ENCODE results near the gene PTPRE.

PTPRE gene

DNA sequence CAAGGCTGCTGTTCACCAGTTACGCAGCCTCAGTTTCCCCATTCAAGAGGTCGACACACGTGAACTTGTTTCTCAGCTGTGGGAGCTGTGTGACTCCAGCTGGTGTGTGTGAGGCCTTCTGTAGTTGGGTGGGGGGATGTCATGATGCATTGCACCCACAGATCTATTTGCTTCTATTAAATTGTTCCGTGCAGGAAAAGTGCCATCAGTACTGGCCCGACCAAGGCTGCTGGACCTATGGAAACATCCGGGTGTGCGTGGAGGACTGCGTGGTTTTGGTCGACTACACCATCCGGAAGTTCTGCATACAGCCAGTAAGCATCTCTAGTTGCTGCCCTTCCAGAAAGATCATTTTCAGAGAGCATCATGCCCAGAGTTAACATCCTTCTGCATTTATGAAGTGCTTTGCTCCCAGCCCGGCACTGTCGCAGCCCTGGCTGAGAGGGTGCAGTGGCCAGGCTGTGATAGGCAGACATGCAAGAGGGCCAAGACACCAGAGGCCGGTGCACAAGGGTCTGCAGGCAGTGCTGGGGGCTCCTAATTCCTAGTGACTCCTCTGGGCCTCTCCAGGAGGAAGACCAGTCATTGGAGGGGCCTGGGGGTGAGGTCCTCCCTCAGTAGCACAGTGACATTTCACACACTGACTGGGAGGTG, 159.1 kb downstream of the PTPRE start:
- Histone ChIP-seq H3K9ac (ENCODE audit: low read length) (no peak overlapping the region), H3K4me3 (ENCODE audit: low read depth in 1 of 2, low read length in 2 of 2) (no peak overlapping the region), H3K27me3 (ENCODE audit: control insufficient read depth in 1 of 2, insufficient read depth in 2 of 2, low read length in 2 of 2) (no peaks in the 10 kb centered on the region), H3K27ac (ENCODE audit: low read depth, low read length) (no peak overlapping the region), H3K9me3 (ENCODE audit: low read length) (no peaks in the 10 kb centered on the region), H3K4me1 (ENCODE audit: insufficient read depth, low read length) (peaks cover 19% of the 10 kb centered on the region), H3K36me3 (ENCODE audit: insufficient read depth, low read length) (peaks cover 13% of the 10 kb centered on the region)

DNA sequence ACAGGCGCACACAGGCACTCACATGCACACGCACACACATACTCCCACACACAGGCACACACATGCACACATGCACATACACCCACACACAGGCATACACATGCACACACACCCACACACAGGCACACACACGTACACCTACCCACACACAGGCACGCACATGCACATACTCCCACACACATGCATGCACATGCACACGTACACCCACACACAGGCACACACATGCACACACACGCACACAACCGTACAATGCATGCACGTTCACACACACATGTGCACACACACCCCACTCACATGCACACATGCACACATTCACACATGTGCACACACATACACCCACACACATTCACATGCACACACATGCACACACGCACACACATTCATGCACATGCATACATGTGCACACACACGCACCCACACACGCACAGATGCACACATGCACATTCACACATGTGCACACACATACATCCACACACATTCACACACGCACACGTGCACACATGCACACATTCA, 160.0 kb downstream of the PTPRE start:
- H3K36me3 ChIP-seq (ENCODE audit: insufficient read depth, low read length): peaks cover 13% of the 10 kb centered on the region

GRCh38 chr10:128067691-128068397, 160.9 kb downstream of the PTPRE start:
- Histone ChIP-seq H3K4me1 (ENCODE audit: insufficient read depth, low read length) (peaks cover 19% of the 10 kb centered on the region), H3K4me3 (ENCODE audit: low read depth in 1 of 2, low read length in 2 of 2) (no peak overlapping the region), H3K27ac (ENCODE audit: low read depth, low read length) (no peak overlapping the region), H3K9ac (ENCODE audit: low read length) (no peak overlapping the region), H3K27me3 (ENCODE audit: control insufficient read depth in 1 of 2, insufficient read depth in 2 of 2, low read length in 2 of 2) (no peaks in the 10 kb centered on the region), H3K36me3 (ENCODE audit: insufficient read depth, low read length) (peaks cover 13% of the 10 kb centered on the region), H3K9me3 (ENCODE audit: low read length) (no peaks in the 10 kb centered on the region)

More for the DNA sequence above, 160.0 kb downstream of the PTPRE start:
- H3K9me3 ChIP-seq (ENCODE audit: low read length): no peaks in the 10 kb centered on the region
- no peak overlapping the region for H3K27ac ChIP-seq (ENCODE audit: low read depth, low read length)
- H3K4me1 ChIP-seq (ENCODE audit: insufficient read depth, low read length): peaks cover 19% of the 10 kb centered on the region
- no peaks in the 10 kb centered on the region for H3K27me3 ChIP-seq (ENCODE audit: control insufficient read depth in 1 of 2, insufficient read depth in 2 of 2, low read length in 2 of 2)
- H3K9ac ChIP-seq (ENCODE audit: low read length): no peak overlapping the region
- H3K4me3 ChIP-seq (ENCODE audit: low read depth in 1 of 2, low read length in 2 of 2): no peak overlapping the region

DNA sequence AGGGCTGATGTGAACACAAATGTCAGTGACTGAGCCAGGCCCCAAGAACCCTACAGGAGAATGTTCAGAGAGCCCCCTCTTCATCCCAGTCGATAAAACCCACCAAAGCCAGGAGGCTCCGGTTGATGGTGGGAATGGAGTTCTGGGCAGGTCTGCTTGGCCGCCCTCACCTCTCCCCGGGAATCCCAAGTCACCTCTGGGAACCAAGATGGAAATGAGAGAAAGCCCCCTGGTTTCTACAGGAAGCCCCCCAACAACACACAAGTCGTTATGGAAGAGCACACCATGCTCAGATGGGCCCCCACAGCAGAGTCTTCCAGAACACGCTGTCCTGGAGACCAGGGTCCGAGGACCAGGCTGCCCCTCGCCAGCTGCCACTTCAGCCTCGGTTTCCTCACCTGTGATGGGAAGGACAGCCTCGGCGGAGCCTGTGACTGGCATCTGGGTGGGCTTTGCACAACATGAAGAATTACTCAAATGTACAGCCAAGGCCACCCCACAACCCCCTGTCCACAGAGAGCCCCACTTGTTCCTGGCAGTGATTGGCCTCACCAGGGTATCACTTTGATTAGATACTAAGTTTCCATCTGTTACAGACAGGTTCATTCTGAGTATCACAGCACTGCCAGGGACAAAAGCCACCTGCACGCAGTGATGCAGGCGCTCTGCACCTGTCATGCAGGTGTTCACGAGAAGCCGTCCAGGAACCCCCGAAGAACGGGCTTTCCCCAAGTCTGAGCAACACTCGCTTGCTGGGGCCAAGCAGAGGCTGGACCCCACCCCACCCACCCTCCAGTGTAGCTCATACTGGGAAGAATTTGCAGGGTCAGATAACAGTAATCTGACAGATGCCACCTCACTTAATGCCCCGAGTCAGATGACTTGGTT, 161.7 kb downstream of the PTPRE start:
- Histone ChIP-seq H3K36me3 (ENCODE audit: insufficient read depth, low read length) (peaks cover 13% of the 10 kb centered on the region), H3K27ac (ENCODE audit: low read depth, low read length) (no peak overlapping the region), H3K4me1 (ENCODE audit: insufficient read depth, low read length) (peaks cover 18% of the 10 kb centered on the region), H3K4me3 (ENCODE audit: low read depth in 1 of 2, low read length in 2 of 2) (no peak overlapping the region), H3K27me3 (ENCODE audit: control insufficient read depth in 1 of 2, insufficient read depth in 2 of 2, low read length in 2 of 2) (no peaks in the 10 kb centered on the region), H3K9me3 (ENCODE audit: low read length) (no peaks in the 10 kb centered on the region), H3K9ac (ENCODE audit: low read length) (no peak overlapping the region)

GRCh38 chr10:128069351-128070051, 162.6 kb downstream of the PTPRE start:
- no peak overlapping the region for H3K9ac ChIP-seq (ENCODE audit: low read length)
- no peak overlapping the region for H3K27ac ChIP-seq (ENCODE audit: low read depth, low read length)
- H3K27me3 ChIP-seq (ENCODE audit: control insufficient read depth in 1 of 2, insufficient read depth in 2 of 2, low read length in 2 of 2): no peaks in the 10 kb centered on the region
- H3K9me3 ChIP-seq (ENCODE audit: low read length): no peaks in the 10 kb centered on the region
- peaks cover 11% of the 10 kb centered on the region for H3K4me1 ChIP-seq (ENCODE audit: insufficient read depth, low read length)
- peaks cover 13% of the 10 kb centered on the region for H3K36me3 ChIP-seq (ENCODE audit: insufficient read depth, low read length)
- H3K4me3 ChIP-seq (ENCODE audit: low read depth in 1 of 2, low read length in 2 of 2): no peak overlapping the region

DNA sequence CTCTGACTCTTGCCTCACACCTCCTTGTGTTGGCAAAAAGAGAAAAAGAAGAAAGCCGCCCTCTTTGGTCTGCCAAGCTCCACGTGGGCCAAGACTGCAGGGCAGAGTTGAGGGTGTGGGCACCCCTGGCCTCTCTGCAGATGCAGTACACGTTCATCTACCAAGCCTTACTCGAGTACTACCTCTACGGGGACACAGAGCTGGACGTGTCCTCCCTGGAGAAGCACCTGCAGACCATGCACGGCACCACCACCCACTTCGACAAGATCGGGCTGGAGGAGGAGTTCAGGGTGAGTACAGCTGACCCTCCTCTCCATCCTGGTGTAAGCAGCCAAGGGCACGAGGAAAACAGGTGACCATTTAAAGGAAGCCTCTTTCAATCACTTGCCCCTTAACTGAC, 163.3 kb downstream of the PTPRE start:
- Histone ChIP-seq H3K36me3 (ENCODE audit: insufficient read depth, low read length) (peaks cover 13% of the 10 kb centered on the region), H3K9me3 (ENCODE audit: low read length) (no peaks in the 10 kb centered on the region), H3K27ac (ENCODE audit: low read depth, low read length) (no peak overlapping the region), H3K4me3 (ENCODE audit: low read depth in 1 of 2, low read length in 2 of 2) (no peak overlapping the region), H3K4me1 (ENCODE audit: insufficient read depth, low read length) (peaks cover 7% of the 10 kb centered on the region), H3K27me3 (ENCODE audit: control insufficient read depth in 1 of 2, insufficient read depth in 2 of 2, low read length in 2 of 2) (no peaks in the 10 kb centered on the region), H3K9ac (ENCODE audit: low read length) (no peak overlapping the region)

DNA sequence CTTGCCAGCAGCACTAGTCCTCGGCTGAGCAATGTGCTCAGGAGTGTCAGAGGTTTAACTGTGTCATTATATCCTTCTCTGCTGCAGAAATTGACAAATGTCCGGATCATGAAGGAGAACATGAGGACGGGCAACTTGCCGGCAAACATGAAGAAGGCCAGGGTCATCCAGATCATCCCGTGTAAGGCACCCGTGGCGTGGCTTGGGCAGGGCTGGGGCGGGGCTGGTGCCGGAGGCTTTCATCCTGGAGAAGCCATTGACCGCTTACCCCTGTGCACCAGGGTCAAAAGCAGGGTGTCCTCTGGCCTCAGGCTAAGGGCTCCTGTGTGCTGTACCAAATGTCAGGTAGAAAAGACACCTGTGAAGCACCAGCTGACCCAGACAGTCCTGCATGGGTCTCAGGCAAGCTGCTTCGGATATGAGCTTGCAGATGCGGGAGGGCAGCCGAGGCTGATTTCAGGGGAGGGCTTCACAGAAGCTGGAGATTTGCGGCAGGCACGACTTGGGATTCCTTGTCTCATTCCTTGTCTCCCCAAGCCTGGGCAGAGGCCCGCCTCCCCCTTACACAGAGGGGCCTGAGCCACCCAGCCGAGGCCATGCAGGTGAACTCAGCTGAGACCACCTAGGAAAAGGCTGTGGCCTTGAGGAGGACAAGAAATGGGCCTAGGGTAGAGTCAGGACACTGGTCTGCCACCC, 164.0 kb downstream of the PTPRE start:
- no peaks in the 10 kb centered on the region for H3K9me3 ChIP-seq (ENCODE audit: low read length)
- no peaks in the 10 kb centered on the region for H3K4me1 ChIP-seq (ENCODE audit: insufficient read depth, low read length)
- peaks cover 13% of the 10 kb centered on the region for H3K36me3 ChIP-seq (ENCODE audit: insufficient read depth, low read length)
- no peaks in the 10 kb centered on the region for H3K27me3 ChIP-seq (ENCODE audit: control insufficient read depth in 1 of 2, insufficient read depth in 2 of 2, low read length in 2 of 2)
- H3K4me3 ChIP-seq (ENCODE audit: low read depth in 1 of 2, low read length in 2 of 2): no peak overlapping the region
- no peak overlapping the region for H3K27ac ChIP-seq (ENCODE audit: low read depth, low read length)
- H3K9ac ChIP-seq (ENCODE audit: low read length): no peak overlapping the region

GRCh38 chr10:128071417-128071782, 164.5 kb downstream of the PTPRE start:
- no peaks in the 10 kb centered on the region for H3K27me3 ChIP-seq (ENCODE audit: control insufficient read depth in 1 of 2, insufficient read depth in 2 of 2, low read length in 2 of 2)
- peaks cover 13% of the 10 kb centered on the region for H3K36me3 ChIP-seq (ENCODE audit: insufficient read depth, low read length)
- no peak overlapping the region for H3K9ac ChIP-seq (ENCODE audit: low read length)
- H3K4me3 ChIP-seq (ENCODE audit: low read depth in 1 of 2, low read length in 2 of 2): no peak overlapping the region
- H3K4me1 ChIP-seq (ENCODE audit: insufficient read depth, low read length): no peaks in the 10 kb centered on the region
- H3K9me3 ChIP-seq (ENCODE audit: low read length): no peaks in the 10 kb centered on the region
- no peak overlapping the region for H3K27ac ChIP-seq (ENCODE audit: low read depth, low read length)

- H3K4me1 ChIP-seq (ENCODE audit: insufficient read depth, low read length): no peaks in the 10 kb centered on the region
- no peak overlapping the region for H3K9ac ChIP-seq (ENCODE audit: low read length)
- no peaks in the 10 kb centered on the region for H3K9me3 ChIP-seq (ENCODE audit: low read length)
- H3K36me3 ChIP-seq (ENCODE audit: insufficient read depth, low read length): peaks cover 10% of the 10 kb centered on the region
- H3K27me3 ChIP-seq (ENCODE audit: control insufficient read depth in 1 of 2, insufficient read depth in 2 of 2, low read length in 2 of 2): no peaks in the 10 kb centered on the region
- H3K4me3 ChIP-seq (ENCODE audit: low read depth in 1 of 2, low read length in 2 of 2): no peak overlapping the region
- no peak overlapping the region for H3K27ac ChIP-seq (ENCODE audit: low read depth, low read length)
Measured at GRCh38 chr10:128072046-128072445, 165.1 kb downstream of the PTPRE start.

DNA sequence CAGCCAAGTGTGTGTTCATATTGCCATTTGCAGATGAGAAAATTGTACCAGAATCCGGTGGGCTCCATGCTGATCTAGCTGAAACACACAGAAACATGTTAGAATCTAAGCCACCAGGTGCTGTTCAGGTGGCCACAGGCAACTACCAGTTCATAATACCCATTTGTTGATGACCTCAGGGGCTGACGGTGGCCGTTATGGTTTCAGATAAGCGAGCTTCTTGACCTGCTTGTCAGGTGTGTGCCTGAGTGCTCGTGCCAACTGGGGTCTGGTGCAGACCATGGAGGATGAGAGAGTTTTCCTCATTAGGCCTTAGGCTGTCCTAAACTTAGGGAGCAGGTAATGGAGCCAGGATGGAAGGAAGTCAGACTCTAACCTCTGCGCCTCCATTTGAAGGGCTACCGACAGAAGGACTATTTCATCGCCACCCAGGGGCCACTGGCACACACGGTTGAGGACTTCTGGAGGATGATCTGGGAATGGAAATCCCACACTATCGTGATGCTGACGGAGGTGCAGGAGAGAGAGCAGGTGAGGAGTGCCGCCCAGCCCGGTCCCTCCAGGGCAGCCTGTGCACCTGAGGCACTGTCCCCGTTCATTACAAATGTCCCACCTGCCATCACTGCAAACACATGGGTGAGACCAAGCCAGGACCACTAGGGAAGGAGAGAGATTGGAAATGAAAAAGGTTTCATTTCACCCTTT, 166.2 kb downstream of the PTPRE start:
- no peak overlapping the region for H3K4me3 ChIP-seq (ENCODE audit: low read depth in 1 of 2, low read length in 2 of 2)
- H3K9ac ChIP-seq (ENCODE audit: low read length): no peak overlapping the region
- H3K27me3 ChIP-seq (ENCODE audit: control insufficient read depth in 1 of 2, insufficient read depth in 2 of 2, low read length in 2 of 2): no peaks in the 10 kb centered on the region
- H3K9me3 ChIP-seq (ENCODE audit: low read length): no peaks in the 10 kb centered on the region
- H3K4me1 ChIP-seq (ENCODE audit: insufficient read depth, low read length): no peaks in the 10 kb centered on the region
- no peak overlapping the region for H3K27ac ChIP-seq (ENCODE audit: low read depth, low read length)
- H3K36me3 ChIP-seq (ENCODE audit: insufficient read depth, low read length): peaks cover 4% of the 10 kb centered on the region

Measured in muscle layer of colon (tissue), 2 donors.